Stimulated activated CD4-positive, alpha-beta T cell treated with anti-CD3 and anti-CD28 coated beads, Interleukin-4, amount 100 ng/mL, for 4 hours (primary cell): ENCODE results near the gene VPS36.
"Not testable (repeated sequence)": the region's sequence is repeated elsewhere in the genome, so short reads cannot be mapped to it uniquely, and the experiment has no call there.

Experiments
- DNase-seq, 2 experiments: peaks; one replicate each; pipeline ENCODE4 v3.0.0-alpha.2; 2020

The VPS36 gene

GRCh38 chr13:52374389-52374788 lies 76.0 kb downstream of the VPS36 start:
- no peak for DNase-seq

DNA sequence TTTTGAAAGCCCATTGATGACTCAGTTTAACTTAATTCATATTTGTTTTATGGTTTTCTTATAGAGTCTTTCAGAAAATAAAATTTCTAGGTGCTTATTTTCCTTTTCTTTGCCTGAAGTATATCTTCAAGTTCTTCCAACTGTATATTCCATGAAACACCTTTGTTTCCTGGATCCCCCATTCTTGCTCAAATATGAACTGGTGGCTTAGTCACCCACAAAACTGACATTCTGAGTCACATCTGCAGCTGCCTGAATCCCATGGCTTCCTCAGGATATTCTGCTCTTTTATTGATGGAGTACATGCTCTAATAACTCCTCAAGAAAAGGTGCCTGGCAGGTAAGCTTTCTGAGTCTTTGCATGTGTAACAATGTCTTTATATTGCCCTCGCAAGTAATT lies 77.2 kb downstream of the VPS36 start:
- not testable (repeated sequence) for DNase-seq

- no peak for DNase-seq
Observed at GRCh38 chr13:52371736-52372247, 78.6 kb downstream of the VPS36 start.

DNA sequence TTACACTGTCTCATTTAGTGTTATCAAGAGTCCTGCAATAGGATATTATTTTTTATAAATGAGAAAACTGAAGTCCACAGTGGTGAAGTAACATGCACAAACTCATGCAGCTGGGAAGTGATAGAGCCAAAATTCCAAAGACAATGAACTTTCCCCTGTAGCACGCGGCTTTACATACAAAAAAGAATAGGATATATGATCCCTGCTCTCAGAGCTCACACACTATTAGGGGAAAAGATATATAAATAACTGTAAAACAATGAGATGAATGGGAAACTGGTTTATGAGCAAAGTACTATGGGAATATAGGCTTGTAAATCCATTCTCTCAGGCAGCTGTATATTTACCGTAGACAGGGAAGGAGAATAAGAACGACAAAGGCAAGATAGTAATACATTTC lies 84.1 kb downstream of the VPS36 start:
- DNase-seq = no peak
